Measurements from ENCODE around the gene ANKRD22. TPM values are rescaled to one million over a fixed set of nuclear protein-coding genes. Genes with fewer than 3 reads are reported as not detected.

Gene ANKRD22
- total RNA-seq, 1 donor from 2014 or later: not detected

DNA sequence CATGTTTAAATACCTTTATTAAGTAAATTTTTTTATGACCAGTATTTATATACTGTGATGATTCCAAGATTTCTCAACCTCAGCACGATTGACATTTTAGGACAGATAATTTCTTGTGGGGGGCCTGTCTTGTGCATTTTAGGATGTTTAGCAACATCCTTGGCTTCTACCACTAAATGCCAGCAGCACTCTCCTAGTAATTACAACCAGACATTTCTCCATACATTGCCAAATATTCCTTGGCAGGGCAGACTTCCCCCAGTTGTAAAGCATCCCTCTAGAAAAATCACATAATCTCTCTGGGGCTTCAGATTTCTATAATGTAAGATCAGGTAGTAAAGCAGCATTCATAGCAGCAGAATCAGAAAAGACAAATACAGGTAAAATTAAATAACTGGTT lies 56.9 kb downstream of the ANKRD22 start:
- no peaks in the 10 kb centered on the region for H3K9me3 Mint-ChIP-seq
- no peaks in the 10 kb centered on the region for H3K4me1 Mint-ChIP-seq
- H3K4me3 Mint-ChIP-seq: no peak overlapping the region
- no peak overlapping the region for H3K27ac Mint-ChIP-seq (ENCODE audit: unreplicated experiment)
- TF ChIP-seq, protein P1, sequence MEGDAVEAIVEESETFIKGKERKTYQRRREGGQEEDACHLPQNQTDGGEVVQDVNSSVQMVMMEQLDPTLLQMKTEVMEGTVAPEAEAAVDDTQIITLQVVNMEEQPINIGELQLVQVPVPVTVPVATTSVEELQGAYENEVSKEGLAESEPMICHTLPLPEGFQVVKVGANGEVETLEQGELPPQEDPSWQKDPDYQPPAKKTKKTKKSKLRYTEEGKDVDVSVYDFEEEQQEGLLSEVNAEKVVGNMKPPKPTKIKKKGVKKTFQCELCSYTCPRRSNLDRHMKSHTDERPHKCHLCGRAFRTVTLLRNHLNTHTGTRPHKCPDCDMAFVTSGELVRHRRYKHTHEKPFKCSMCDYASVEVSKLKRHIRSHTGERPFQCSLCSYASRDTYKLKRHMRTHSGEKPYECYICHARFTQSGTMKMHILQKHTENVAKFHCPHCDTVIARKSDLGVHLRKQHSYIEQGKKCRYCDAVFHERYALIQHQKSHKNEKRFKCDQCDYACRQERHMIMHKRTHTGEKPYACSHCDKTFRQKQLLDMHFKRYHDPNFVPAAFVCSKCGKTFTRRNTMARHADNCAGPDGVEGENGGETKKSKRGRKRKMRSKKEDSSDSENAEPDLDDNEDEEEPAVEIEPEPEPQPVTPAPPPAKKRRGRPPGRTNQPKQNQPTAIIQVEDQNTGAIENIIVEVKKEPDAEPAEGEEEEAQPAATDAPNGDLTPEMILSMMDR (conservative IDR thresholded peaks at IDR 0.05): no peak
- H3K36me3 Mint-ChIP-seq (ENCODE audit: low read depth): no peaks in the 10 kb centered on the region
- DNase-seq (ENCODE audit: low read depth, low spot score): no peak
- H3K27me3 Mint-ChIP-seq (ENCODE audit: low read depth): no peaks in the 10 kb centered on the region

DNA sequence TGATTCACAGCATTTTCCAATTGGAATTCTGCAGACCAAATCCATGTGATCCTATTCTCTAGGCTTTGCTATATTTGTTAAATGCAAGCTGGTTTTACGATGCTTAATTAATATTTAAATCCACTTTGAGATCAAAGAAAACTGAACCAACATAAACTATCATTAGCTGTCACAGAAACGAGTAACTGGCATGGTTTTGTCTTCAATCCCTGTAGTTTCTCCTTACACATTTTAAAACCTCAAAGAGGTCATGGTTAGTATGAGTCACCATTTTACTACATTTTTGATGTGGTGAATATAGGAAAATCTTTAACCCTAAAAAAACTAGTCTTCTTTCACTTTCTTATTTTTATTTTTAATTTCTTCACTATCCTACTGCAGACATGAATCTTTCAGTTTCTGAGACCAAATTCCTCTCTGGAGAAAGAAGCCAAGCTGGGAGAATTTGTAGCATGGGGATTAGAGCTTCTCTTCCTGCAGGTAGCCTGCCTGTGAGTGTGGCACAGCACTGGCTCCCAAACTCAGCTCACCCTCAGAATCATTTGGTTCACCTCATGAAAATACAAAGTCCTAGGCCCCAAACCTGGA lies 57.8 kb downstream of the ANKRD22 start:
- H3K27me3 Mint-ChIP-seq (ENCODE audit: low read depth): no peaks in the 10 kb centered on the region
- H3K4me1 Mint-ChIP-seq: no peaks in the 10 kb centered on the region
- TF ChIP-seq, protein P1 (conservative IDR thresholded peaks at IDR 0.05): no peak
- H3K36me3 Mint-ChIP-seq (ENCODE audit: low read depth): no peaks in the 10 kb centered on the region
- H3K4me3 Mint-ChIP-seq: no peak overlapping the region
- no peak overlapping the region for H3K27ac Mint-ChIP-seq (ENCODE audit: unreplicated experiment)
- H3K9me3 Mint-ChIP-seq: no peaks in the 10 kb centered on the region
- DNase-seq (ENCODE audit: low read depth, low spot score): no peak

DNA sequence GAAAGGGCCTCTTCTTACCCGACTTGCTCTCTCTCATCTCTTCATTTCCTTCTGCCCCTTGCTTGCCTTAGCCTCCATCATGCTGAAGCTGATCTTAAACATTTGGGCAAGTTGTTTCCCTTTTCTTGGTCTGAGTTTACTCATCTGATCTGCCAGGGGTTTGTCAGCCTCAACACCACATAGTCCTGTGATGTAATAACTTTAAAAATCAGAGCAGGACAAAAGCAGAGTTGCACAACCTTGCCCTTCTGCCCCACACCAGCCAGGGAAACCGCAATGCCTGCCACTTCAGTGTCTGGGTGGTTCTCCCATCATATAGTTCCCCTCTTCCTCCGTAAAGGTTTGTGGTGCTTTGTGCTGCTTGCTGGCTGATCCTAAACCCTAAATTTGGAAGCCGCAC lies 59.0 kb downstream of the ANKRD22 start:
- Mint-ChIP-seq H3K27ac (ENCODE audit: unreplicated experiment) (no peak overlapping the region), H3K9me3 (no peaks in the 10 kb centered on the region), H3K4me3 (no peak overlapping the region), H3K4me1 (no peaks in the 10 kb centered on the region), H3K27me3 (ENCODE audit: low read depth) (no peaks in the 10 kb centered on the region), H3K36me3 (ENCODE audit: low read depth) (no peaks in the 10 kb centered on the region)
- DNase-seq (ENCODE audit: low read depth, low spot score): no peak
- TF ChIP-seq, protein P1 (conservative IDR thresholded peaks at IDR 0.05): no peak

DNA sequence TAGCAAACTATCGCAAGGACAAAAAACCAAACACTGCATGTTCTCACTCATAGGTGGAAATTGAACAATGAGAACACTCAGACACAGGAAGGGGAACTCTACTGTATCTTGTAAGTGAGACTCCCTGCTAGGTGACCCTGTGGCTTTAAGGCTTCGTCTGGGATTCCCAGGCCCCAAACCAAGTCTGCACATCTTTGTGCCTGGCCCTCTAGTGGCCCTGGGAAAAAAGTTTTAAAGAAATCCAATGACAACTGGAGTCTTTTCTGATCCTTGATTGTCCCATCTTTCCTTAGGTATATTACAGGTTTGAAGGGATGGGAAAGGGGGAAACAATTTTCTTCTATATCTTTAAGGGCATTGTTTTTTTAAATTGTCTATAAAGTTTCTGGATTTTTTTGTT lies 59.7 kb downstream of the ANKRD22 start:
- Mint-ChIP-seq H3K9me3 (no peaks in the 10 kb centered on the region), H3K36me3 (ENCODE audit: low read depth) (no peaks in the 10 kb centered on the region), H3K27ac (ENCODE audit: unreplicated experiment) (no peak overlapping the region), H3K4me3 (no peak overlapping the region), H3K4me1 (no peaks in the 10 kb centered on the region), H3K27me3 (ENCODE audit: low read depth) (no peaks in the 10 kb centered on the region)
- TF ChIP-seq, protein P1 (conservative IDR thresholded peaks at IDR 0.05): peak; percentile 73
- DNase-seq (ENCODE audit: low read depth, low spot score): peak; percentile 16

DNA sequence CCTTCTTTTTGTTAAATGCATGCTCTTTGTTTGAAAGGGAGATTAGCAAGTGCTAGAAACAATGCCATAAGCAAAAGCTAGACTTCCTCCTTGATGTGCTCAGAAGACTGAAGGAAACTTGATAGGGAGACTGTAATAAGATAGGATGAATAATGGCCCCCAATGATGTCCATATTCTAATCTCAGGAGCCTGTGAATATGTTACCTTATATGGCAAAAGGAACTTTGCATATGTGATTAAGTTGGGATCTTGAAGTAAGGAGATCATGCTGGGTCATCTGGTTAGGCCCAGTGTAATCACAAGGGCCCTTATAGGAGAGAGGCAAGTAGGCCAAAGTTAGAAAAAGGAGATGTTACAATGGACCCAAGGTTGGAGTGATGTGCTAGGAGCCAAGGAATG lies 62.7 kb downstream of the ANKRD22 start:
- no peak overlapping the region for H3K27ac Mint-ChIP-seq (ENCODE audit: unreplicated experiment)
- DNase-seq (ENCODE audit: low read depth, low spot score): no peak
- TF ChIP-seq, protein P1 (conservative IDR thresholded peaks at IDR 0.05): no peak
- H3K4me3 Mint-ChIP-seq: no peak overlapping the region
- H3K4me1 Mint-ChIP-seq: no peaks in the 10 kb centered on the region
- H3K36me3 Mint-ChIP-seq (ENCODE audit: low read depth): no peaks in the 10 kb centered on the region
- H3K27me3 Mint-ChIP-seq (ENCODE audit: low read depth): no peaks in the 10 kb centered on the region
- H3K9me3 Mint-ChIP-seq: no peaks in the 10 kb centered on the region
